Urinary bladder (tissue), 4 donors: Measurements from ENCODE around the gene DNAJC11. TPM values are rescaled to one million over a fixed set of nuclear protein-coding genes. Genes with fewer than 3 reads are reported as not detected.
"Not testable (repeated sequence)": the region's sequence is repeated elsewhere in the genome, so short reads cannot be mapped to it uniquely, and the experiment has no call there.

Experiments
- DNase-seq: peaks from one replicate; pipeline ENCODE4 v3.0.0-alpha.2; 2015; ENCODE audit errors: extremely low spot score
- H3K27ac ChIP-seq: one replicate; pipeline ENCODE4 v1.5.1; 2013; ENCODE audit warnings: low read depth, mild to moderate bottlenecking, moderate library complexity
- H3K36me3 ChIP-seq: one replicate; pipeline ENCODE4 v1.6.1; 2013; ENCODE audit warnings: mild to moderate bottlenecking, moderate library complexity; ENCODE audit not compliant: insufficient read depth
- H3K4me1 ChIP-seq: one replicate; pipeline ENCODE4 v1.6.1; 2013; ENCODE audit warnings: mild to moderate bottlenecking, moderate library complexity; ENCODE audit not compliant: insufficient read depth
- H3K4me3 ChIP-seq: one replicate; pipeline ENCODE4 v1.5.1; 2013; ENCODE audit warnings: low read depth, low read length
- WGBS: extraction: QIAGEN DNeasy Blood & Tissue Kit; methylation state at CpG from one replicate; pipeline ENCODE4 v1.1.7; 2013; 5-methylcytosine and 5-hydroxymethylcytosine counted together
- polyA plus RNA-seq: library from polyadenylated mRNA; stranded (reverse); fragments of 200-250 nt; gene quantifications from one replicate; pipeline ENCODE4 v1.2.3, GENCODE V29; 2013
- total RNA-seq: library from RNA; depleted of rRNA; stranded (reverse); fragments of >200 nt; gene quantifications from one replicate; pipeline ENCODE4 v1.2.3, GENCODE V29; 2014
- donor health status: healthy with polysubstance abuse.
- donor health status: healthy.

The DNAJC11 gene
- total and polyA plus RNA-seq, 2 donors = 28.3 to 29.0 TPM

DNA sequence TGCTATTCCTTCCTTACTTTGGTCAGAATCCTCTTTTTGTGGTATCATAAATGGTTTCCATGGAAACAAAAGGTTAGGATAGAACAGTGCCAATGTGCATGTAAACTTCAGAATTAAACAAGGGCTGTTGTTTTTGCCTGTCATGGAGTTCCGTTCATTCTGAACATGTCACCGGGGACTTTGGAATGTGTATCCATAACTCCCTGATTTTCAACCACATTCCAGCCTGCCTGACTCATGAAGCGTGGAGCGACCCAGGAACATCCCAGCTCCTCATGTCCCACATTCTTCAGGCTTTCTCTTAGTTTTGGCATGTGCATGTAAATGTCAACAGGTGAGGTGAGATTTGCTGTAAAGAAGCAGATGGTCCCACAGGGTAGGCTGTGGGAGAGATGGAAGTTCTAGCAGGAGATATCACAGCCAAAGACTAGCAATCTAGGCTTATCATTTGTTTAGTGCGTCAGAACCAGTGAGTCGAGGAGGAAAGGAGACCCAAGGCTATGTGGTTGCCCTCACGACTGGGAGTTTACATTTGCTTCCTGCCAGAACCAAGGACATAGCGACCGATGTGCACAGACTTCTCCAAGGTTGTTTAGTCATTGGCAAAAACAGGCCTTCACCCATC, 23.0 kb upstream of the DNAJC11 start:
- Histone ChIP-seq H3K4me1 (no peaks in the 10 kb centered on the region), H3K36me3 (no peaks in the 10 kb centered on the region), H3K4me3 (no peak overlapping the region), H3K27ac (no peak overlapping the region)
- WGBS = 50% methylated on average over 9 of the region's 9 CpGs
- no peak for DNase-seq

DNA sequence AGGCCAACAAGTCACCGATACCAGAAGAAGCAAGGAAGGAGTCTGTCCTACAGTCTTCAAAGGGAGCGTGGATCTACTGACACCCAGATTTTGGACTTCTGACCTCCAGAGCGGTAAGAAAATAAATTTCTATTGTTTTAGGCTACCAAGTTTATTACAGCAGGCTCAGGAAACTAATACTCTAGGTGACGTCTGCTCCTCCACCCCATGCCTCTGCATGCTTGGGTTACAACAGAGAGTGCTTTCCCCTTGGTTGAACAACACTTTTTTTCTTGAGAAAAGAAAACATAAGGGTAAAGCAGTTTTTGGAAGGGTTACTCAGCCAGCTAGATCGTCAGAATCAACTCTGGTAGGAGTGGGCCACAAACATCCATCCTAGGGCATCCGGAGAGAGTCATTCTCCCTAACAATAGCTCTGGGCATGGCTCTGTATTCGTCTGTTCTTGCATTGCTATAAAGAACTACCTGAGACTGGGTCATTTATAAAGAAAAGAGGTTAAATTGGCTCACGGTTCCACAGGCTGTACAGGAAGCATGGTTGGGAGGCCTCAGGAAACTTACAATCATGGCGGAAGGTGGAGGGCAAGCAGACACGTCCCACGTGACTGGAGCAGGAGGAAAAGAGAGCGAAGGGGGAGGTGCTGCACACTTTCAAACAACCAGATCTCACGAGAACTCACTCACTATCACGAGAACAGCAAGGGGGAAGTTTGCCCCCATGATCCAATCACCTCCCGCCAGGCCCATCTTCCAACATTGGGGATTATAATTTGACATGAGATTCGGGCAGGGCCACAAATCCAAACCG, 22.2 kb upstream of the DNAJC11 start:
- Histone ChIP-seq H3K27ac (no peak overlapping the region), H3K4me1 (no peaks in the 10 kb centered on the region), H3K36me3 (no peaks in the 10 kb centered on the region), H3K4me3 (no peak overlapping the region)
- DNase-seq = no peak
- 73% methylated on average over 17 of the region's 17 CpGs for WGBS

GRCh38 chr1:6711174-6711573, 9.6 kb upstream of the DNAJC11 start:
- Histone ChIP-seq H3K27ac (no peak overlapping the region), H3K4me1 (no peaks in the 10 kb centered on the region), H3K36me3 (no peaks in the 10 kb centered on the region), H3K4me3 (no peak overlapping the region)
- no peak for DNase-seq
- WGBS = 92% methylated on average over 1 of the region's 1 CpG

DNA sequence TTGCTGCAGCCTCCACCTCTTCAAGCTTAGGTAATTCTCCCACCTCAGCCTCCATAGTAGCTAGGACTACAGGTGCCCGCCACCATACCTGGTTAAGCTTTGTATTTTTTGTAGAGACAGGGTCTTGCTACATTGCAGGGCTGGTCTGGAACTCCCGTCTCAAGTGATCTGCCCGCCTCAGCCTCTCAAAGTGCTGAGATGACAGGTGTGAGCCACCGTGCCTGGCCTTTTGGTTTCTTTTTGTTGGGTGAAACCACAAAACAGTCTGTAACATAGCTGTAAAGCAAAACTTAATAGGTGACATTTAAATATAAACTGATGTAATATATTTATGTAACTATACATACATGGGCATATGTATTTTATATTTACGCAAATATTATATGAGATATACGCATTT, 3.1 kb upstream of the DNAJC11 start:
- Histone ChIP-seq H3K27ac (no peak overlapping the region), H3K4me3 (no peak overlapping the region), H3K36me3 (no peaks in the 10 kb centered on the region), H3K4me1 (peaks cover 1% of the 10 kb centered on the region)
- no peak for DNase-seq
- WGBS = 79% methylated on average over 6 of the region's 6 CpGs

- Histone ChIP-seq H3K36me3 (no peaks in the 10 kb centered on the region), H3K4me3 (no peak overlapping the region), H3K27ac (no peak overlapping the region), H3K4me1 (peaks cover 1% of the 10 kb centered on the region)
- DNase-seq = no peak
- 54% methylated on average over 4 of the region's 4 CpGs for WGBS
Observed at GRCh38 chr1:6703016-6703415, 1.4 kb upstream of the DNAJC11 start.

DNA sequence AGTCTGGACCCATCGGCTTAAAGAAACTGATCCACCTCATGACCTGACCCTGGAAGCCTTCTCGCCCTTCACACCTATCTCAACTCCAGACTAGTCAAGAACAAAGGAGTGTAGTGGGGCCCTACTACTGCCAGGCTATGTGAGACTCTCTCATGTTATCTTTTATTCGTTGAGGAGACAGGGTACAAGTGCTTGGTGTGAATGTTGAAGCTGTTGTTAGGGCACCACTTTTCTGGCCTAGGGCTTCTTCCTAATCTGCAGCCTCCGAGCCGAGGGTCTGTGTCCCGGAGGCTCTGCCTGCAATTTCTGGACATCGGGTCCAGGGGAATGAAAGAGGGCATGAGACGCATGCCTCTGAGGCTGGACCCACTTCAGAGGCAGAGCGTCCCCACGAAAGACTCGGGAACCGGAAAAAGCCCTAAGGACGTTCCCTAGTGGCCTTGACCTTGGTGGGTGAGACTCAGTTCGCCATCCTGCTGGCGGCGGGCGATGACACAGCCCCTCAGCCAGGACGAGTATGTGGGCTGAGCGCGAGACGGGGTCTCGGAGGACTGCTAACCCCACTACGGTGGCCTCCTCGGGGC, 671 bp downstream of the DNAJC11 start:
- Histone ChIP-seq H3K36me3 (no peaks in the 10 kb centered on the region), H3K4me3 (peak overlapping the region; percentile 95), H3K4me1 (peaks cover 1% of the 10 kb centered on the region), H3K27ac (no peak overlapping the region)
- 5% methylated on average over 24 of the region's 24 CpGs for WGBS
- DNase-seq = no peak

- not testable (repeated sequence) for H3K27ac ChIP-seq, DNase-seq, H3K4me3 ChIP-seq, H3K4me1 ChIP-seq, H3K36me3 ChIP-seq
- WGBS = 95% methylated on average over 4 of the region's 4 CpGs
Observed at GRCh38 chr1:6699915-6700314, 1.7 kb downstream of the DNAJC11 start.

DNA sequence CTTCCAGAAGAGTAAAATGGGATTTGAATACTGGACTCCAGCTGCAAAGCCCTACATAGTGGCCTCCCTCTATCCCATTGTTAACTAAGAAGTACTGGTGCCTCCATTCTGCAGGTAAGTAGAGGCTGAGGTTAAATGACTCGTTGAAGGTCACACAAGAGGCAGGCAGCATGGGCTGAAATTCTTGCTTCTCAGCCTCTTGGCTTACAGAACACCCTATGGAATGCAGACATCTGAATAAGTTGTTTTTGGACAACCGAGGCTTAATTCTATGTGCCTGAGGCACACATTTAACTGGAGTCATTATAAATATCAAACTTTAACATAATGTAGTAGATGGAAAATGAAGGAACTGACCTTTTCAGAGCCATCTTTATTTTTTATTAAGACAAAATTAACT, 5.7 kb downstream of the DNAJC11 start:
- Histone ChIP-seq H3K27ac (no peak overlapping the region), H3K4me3 (no peak overlapping the region), H3K4me1 (peaks cover 1% of the 10 kb centered on the region), H3K36me3 (no peaks in the 10 kb centered on the region)
- no peak for DNase-seq
- 78% methylated on average over 2 of the region's 2 CpGs for WGBS

DNA sequence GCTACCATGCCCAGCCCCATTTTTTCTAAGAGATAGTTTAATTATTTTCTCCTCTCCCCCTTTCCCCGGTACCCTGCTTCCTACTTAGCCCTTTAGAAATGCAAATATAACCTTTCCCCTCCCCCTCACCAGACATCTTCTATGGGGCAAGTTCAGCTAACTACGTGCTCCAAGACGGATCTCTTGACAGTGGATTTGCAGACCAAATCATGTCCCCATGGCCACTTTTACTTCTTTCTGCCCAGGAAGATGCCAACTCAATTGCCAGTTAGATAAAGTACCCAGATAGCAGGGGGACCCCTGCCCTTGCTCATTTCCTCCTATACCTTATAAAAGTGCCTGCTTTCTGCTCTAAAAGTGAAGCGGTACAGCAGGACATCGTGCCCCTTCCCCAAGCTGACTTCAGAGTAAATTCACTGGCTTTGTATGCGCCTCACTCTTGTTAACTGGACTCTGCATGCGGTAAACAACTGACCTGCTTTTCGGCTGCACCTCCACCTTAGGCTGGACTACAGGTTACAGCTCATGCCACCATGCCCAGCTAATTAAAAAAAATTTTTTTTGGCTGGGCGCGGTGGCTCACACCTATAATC, 7.4 kb downstream of the DNAJC11 start:
- H3K4me3 ChIP-seq = no peak overlapping the region
- H3K4me1 ChIP-seq = no peaks in the 10 kb centered on the region
- H3K36me3 ChIP-seq = no peaks in the 10 kb centered on the region
- no peak for DNase-seq
- H3K27ac ChIP-seq = no peak overlapping the region
- 80% methylated on average over 10 of the region's 10 CpGs for WGBS

GRCh38 chr1:6692956-6693355, 8.7 kb downstream of the DNAJC11 start:
- no peak for DNase-seq
- Histone ChIP-seq H3K27ac (no peak overlapping the region), H3K4me3 (no peak overlapping the region), H3K36me3 (no peaks in the 10 kb centered on the region), H3K4me1 (no peaks in the 10 kb centered on the region)
- WGBS = 96% methylated on average over 9 of the region's 9 CpGs

GRCh38 chr1:6691507-6691906, 10.1 kb downstream of the DNAJC11 start:
- WGBS = 67% methylated on average over 4 of the region's 4 CpGs
- H3K27ac ChIP-seq = no peak overlapping the region
- H3K4me3 ChIP-seq = no peak overlapping the region
- no peaks in the 10 kb centered on the region for H3K4me1 ChIP-seq
- no peak for DNase-seq
- no peaks in the 10 kb centered on the region for H3K36me3 ChIP-seq

GRCh38 chr1:6690186-6690585, 11.4 kb downstream of the DNAJC11 start:
- no peaks in the 10 kb centered on the region for H3K36me3 ChIP-seq
- H3K4me3 ChIP-seq = no peak overlapping the region
- no peak overlapping the region for H3K27ac ChIP-seq
- DNase-seq = no peak
- 93% methylated on average over 7 of the region's 7 CpGs for WGBS
- no peaks in the 10 kb centered on the region for H3K4me1 ChIP-seq

- WGBS = 87% methylated on average over 5 of the region's 5 CpGs
- H3K4me1 ChIP-seq = no peaks in the 10 kb centered on the region
- DNase-seq = no peak
- no peaks in the 10 kb centered on the region for H3K36me3 ChIP-seq
- no peak overlapping the region for H3K4me3 ChIP-seq
- no peak overlapping the region for H3K27ac ChIP-seq
Observed at GRCh38 chr1:6688757-6689156, 12.9 kb downstream of the DNAJC11 start.

DNA sequence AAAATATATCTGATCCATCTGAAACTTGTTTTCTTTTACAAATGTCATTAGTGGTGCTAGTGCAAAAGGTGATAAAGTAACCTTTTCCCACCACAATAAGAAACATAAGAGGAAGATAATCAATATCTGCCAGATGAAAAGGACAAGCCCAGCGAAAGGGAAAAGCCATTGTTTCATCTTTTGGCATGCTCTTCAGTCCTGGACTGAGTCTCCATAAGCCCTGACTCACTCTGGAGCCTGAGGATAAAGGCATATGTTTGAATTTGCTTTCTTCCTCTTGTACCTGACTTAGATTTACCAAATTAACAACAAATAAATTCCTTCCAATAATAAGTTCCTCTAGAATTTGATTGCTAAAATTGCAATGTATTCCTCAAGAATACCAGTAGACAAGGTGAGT, 13.6 kb downstream of the DNAJC11 start:
- WGBS = 81% methylated on average over 1 of the region's 1 CpG
- Histone ChIP-seq H3K4me3 (no peak overlapping the region), H3K4me1 (no peaks in the 10 kb centered on the region), H3K36me3 (no peaks in the 10 kb centered on the region), H3K27ac (no peak overlapping the region)
- DNase-seq = no peak
